ENCODE data around the gene AUP1. TPM values are rescaled to one million over a fixed set of nuclear protein-coding genes. Genes with fewer than 3 reads are reported as not detected.

Gene AUP1
- total RNA-seq, 4 donors from 2014 or later = 96.9 to 109 (median 102) TPM

- no peak for TF ChIP-seq CTCF (IDR thresholded peaks at IDR 0.05; ENCODE audit: low read depth)
Observed at GRCh38 chr2:74524955-74525716, 4.4 kb downstream of the AUP1 start.

- TF ChIP-seq CTCF (IDR thresholded peaks at IDR 0.05; ENCODE audit: low read depth) = no peak
Observed at GRCh38 chr2:74524005-74524404, 5.5 kb downstream of the AUP1 start.

- TF ChIP-seq CTCF (IDR thresholded peaks at IDR 0.05; ENCODE audit: low read depth) = no peak
Observed at GRCh38 chr2:74522516-74522915, 7.0 kb downstream of the AUP1 start.

GRCh38 chr2:74516650-74517049 is 12.9 kb downstream of the AUP1 start:
- no peak for TF ChIP-seq CTCF (IDR thresholded peaks at IDR 0.05; ENCODE audit: low read depth)

- TF ChIP-seq CTCF (IDR thresholded peaks at IDR 0.05; ENCODE audit: low read depth) = no peak
Observed at GRCh38 chr2:74515981-74516633, 13.4 kb downstream of the AUP1 start.

- TF ChIP-seq CTCF (IDR thresholded peaks at IDR 0.05; ENCODE audit: low read depth) = no peak
Observed at GRCh38 chr2:74515271-74515980, 14.1 kb downstream of the AUP1 start.
